Neuron (in vitro differentiated cells): ENCODE measurements around the gene STING1.

ENCODE experiments used
- H2AFZ ChIP-seq: one replicate; pipeline ENCODE4 v1.6.1; 2013; ENCODE audit warnings: low read depth, mild to moderate bottlenecking, inconsistent platforms, low read length, moderate library complexity
- H3K27me3 ChIP-seq: one replicate; pipeline ENCODE4 v1.6.1; 2013; ENCODE audit warnings: low read length; ENCODE audit not compliant: insufficient read depth
- H3K36me3 ChIP-seq: one replicate; pipeline ENCODE4 v1.6.1; 2013; ENCODE audit warnings: low read length; ENCODE audit not compliant: insufficient read depth
- H3K4me1 ChIP-seq: one replicate; pipeline ENCODE4 v1.6.1; 2013; ENCODE audit warnings: low read length; ENCODE audit not compliant: insufficient read depth
- H3K4me3 ChIP-seq: 2 replicates; pipeline ENCODE4 v1.5.1; 2013; ENCODE audit warnings: mild to moderate bottlenecking, low read length, moderate library complexity
- H3K9me3 ChIP-seq: one replicate; pipeline ENCODE4 v1.6.1; 2013; ENCODE audit warnings: low read length

STING1 gene

GRCh38 chr5:139431706-139432105, 50.9 kb downstream of the STING1 start:
- Histone ChIP-seq H2AFZ (no peak overlapping the region), H3K36me3 (peaks cover 40% of the 10 kb centered on the region), H3K27me3 (no peaks in the 10 kb centered on the region), H3K4me3 (no peak overlapping the region), H3K4me1 (no peaks in the 10 kb centered on the region), H3K9me3 (no peaks in the 10 kb centered on the region)

- H2AFZ ChIP-seq, result no peak overlapping the region
- H3K27me3 ChIP-seq, result no peaks in the 10 kb centered on the region
- peaks cover 49% of the 10 kb centered on the region for H3K36me3 ChIP-seq
- H3K4me3 ChIP-seq, result no peak overlapping the region
- no peaks in the 10 kb centered on the region for H3K4me1 ChIP-seq
- H3K9me3 ChIP-seq, result no peaks in the 10 kb centered on the region
Measured at GRCh38 chr5:139430015-139430414, 52.5 kb downstream of the STING1 start.

GRCh38 chr5:139426203-139426885, 56.2 kb downstream of the STING1 start:
- peaks cover 47% of the 10 kb centered on the region for H3K36me3 ChIP-seq
- no peak overlapping the region for H2AFZ ChIP-seq
- no peak overlapping the region for H3K4me3 ChIP-seq
- no peaks in the 10 kb centered on the region for H3K27me3 ChIP-seq
- H3K4me1 ChIP-seq, result no peaks in the 10 kb centered on the region
- no peaks in the 10 kb centered on the region for H3K9me3 ChIP-seq
